Mesothelial cell of epicardium (in vitro differentiated cells): ENCODE data around the gene LHX4. TPM values are rescaled to one million over a fixed set of nuclear protein-coding genes. Genes with fewer than 3 reads are reported as not detected.

ENCODE experiments used
- DNase-seq, 2 experiments: peaks; one replicate each; pipeline ENCODE4 v3.0.0; 2021; ENCODE audit warnings: low spot score in 2 of 2; ENCODE audit not compliant: unreplicated experiment in 2 of 2
- H3K27ac Mint-ChIP-seq: 2 replicates; pipeline ENCODE4 v1.8.0; 2021; ENCODE audit warnings: mixed read lengths
- H3K27me3 Mint-ChIP-seq: 2 replicates; pipeline ENCODE4 v1.8.0; 2021; ENCODE audit warnings: low read depth, mixed read lengths
- H3K36me3 Mint-ChIP-seq: 2 replicates; pipeline ENCODE4 v1.8.0; 2021; ENCODE audit warnings: mixed read lengths
- H3K4me1 Mint-ChIP-seq: 2 replicates; pipeline ENCODE4 v1.8.0; 2021; ENCODE audit warnings: mixed read lengths
- H3K4me3 Mint-ChIP-seq: 2 replicates; pipeline ENCODE4 v1.8.0; 2021; ENCODE audit warnings: mild to moderate bottlenecking, moderate library complexity, mixed read lengths
- H3K9me3 Mint-ChIP-seq: 2 replicates; pipeline ENCODE4 v1.8.0; 2021; ENCODE audit warnings: mixed read lengths
- total RNA-seq: library from RNA; stranded (reverse); gene quantifications from 3 replicates; pipeline ENCODE4 v1.2.1, GENCODE V29; 2021
- TF ChIP-seq, protein P1 (sequence below): fragments of 200-600 bp; sonication (generic); IDR thresholded peaks from one replicate; pipeline ENCODE4 v1.5.0; 2021; ENCODE audit warnings: antibody characterized with exemption; ENCODE audit not compliant: unreplicated experiment

The LHX4 gene
- total RNA-seq, 1 donor from 2014 or later, result 0.54 TPM

DNA sequence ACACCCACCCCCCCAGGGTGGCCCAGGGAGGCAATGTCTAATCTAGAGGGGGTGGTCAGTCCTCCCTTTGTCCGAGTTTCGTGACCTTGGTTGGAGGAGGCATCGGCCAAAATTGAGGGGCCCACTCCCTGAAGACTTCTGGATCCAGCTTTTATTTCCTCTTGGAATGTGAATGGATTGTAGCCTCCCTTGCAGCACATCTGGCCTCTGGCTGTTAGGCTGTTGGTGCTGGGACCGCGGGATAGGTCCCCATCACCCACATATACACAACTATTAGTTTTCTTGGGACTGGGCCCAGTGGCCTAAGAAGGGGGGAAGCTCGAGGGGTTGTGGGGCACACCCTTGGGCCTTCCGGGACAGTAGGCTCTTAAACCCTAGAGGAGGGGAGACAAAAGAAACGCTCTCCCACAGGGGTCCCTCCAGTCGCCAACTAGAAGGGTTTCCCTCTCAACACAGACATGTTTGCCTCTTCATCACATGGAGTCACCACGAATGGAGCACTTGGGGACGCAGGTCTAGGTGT, 2.5 kb downstream of the LHX4 start:
- Mint-ChIP-seq H3K36me3 (no peaks in the 10 kb centered on the region), H3K27me3 (peaks cover 91% of the 10 kb centered on the region), H3K4me3 (no peak overlapping the region), H3K27ac (no peak overlapping the region), H3K9me3 (no peaks in the 10 kb centered on the region), H3K4me1 (peaks cover 19% of the 10 kb centered on the region)
- TF ChIP-seq, protein P1, sequence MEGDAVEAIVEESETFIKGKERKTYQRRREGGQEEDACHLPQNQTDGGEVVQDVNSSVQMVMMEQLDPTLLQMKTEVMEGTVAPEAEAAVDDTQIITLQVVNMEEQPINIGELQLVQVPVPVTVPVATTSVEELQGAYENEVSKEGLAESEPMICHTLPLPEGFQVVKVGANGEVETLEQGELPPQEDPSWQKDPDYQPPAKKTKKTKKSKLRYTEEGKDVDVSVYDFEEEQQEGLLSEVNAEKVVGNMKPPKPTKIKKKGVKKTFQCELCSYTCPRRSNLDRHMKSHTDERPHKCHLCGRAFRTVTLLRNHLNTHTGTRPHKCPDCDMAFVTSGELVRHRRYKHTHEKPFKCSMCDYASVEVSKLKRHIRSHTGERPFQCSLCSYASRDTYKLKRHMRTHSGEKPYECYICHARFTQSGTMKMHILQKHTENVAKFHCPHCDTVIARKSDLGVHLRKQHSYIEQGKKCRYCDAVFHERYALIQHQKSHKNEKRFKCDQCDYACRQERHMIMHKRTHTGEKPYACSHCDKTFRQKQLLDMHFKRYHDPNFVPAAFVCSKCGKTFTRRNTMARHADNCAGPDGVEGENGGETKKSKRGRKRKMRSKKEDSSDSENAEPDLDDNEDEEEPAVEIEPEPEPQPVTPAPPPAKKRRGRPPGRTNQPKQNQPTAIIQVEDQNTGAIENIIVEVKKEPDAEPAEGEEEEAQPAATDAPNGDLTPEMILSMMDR, result no peak
- DNase-seq, result no peak

DNA sequence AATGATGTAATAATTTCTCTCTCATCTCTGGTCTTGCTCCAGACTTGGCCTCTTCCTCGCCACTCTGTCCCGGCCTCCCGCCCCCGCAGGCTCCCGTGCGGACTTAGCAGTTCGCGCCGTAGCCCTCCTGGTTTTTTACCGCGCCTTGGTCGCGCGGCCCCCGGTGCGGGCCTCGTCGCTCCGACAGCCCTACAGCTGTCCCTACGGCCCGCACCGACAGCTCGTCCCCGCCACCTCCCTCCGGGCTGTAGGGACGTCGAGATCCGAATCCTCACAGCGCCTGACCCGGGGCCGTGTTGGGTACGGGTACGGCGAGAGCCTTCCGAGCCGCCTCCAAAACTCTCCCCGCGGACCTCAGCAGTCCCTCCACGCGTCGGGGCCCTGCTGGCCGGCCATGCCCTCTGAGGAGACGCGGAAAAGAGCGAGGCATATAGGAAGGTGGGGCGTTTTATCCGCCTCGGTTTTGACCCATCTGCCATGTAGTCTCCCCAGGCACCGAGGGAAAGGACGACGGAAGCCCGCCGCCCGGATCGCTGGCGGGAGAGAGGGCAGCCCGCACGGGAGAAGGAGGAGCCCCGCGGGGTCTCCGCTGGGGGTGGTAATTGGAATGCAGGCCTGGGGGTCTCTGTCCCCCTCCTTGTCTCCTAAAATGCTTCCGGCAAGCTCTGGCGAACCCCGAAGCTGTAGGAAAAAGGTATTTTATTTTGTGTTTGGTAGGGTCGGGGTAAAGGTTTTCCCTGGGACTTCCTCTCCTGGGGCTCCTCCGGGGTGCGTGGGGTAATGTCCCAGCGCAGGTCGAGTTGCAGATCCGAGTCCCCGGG, 3.3 kb downstream of the LHX4 start:
- TF ChIP-seq, protein P1, result no peak
- Mint-ChIP-seq H3K9me3 (no peaks in the 10 kb centered on the region), H3K4me1 (peaks cover 19% of the 10 kb centered on the region), H3K36me3 (no peaks in the 10 kb centered on the region), H3K4me3 (no peak overlapping the region), H3K27me3 (peaks cover 91% of the 10 kb centered on the region), H3K27ac (no peak overlapping the region)
- no peak for DNase-seq

DNA sequence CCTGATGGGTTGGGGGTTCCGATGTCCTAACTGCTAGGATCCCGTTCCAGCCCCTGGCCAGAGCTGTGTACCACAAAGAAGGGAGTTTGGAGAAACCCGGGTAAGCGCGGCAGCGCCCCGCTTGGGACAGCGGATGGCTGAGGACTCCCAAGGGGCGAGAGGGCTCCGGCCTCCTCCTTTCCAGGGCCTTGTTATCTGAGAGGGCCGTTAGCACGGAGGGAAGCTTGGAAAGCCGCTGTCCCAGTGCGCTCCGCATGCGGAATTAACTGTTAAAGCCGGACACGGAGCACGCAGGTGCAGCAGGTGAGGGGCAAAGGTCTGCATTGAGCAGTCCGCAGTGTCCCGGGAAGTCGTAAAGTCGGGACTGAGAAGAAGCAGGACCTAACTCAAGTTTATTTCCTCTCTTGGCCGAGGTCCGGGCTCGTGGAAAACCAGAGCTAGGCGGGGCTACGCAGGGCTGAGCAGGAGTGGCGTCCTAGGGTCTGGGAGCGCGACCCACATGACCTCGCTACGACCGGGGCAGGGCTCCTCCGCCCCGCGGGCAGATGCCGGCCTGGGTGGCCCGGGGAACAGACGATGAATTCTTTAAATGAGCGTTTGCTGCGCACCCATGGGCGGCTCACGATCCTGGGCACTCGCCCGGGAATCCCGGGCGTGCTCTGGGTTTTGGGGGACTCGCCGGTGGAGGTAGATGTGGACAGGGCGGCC, 4.5 kb downstream of the LHX4 start:
- no peaks in the 10 kb centered on the region for H3K36me3 Mint-ChIP-seq
- DNase-seq, result no peak
- peaks cover 17% of the 10 kb centered on the region for H3K4me1 Mint-ChIP-seq
- no peaks in the 10 kb centered on the region for H3K9me3 Mint-ChIP-seq
- TF ChIP-seq, protein P1, result no peak
- no peak overlapping the region for H3K4me3 Mint-ChIP-seq
- H3K27me3 Mint-ChIP-seq, result peaks cover 92% of the 10 kb centered on the region
- H3K27ac Mint-ChIP-seq, result no peak overlapping the region

DNA sequence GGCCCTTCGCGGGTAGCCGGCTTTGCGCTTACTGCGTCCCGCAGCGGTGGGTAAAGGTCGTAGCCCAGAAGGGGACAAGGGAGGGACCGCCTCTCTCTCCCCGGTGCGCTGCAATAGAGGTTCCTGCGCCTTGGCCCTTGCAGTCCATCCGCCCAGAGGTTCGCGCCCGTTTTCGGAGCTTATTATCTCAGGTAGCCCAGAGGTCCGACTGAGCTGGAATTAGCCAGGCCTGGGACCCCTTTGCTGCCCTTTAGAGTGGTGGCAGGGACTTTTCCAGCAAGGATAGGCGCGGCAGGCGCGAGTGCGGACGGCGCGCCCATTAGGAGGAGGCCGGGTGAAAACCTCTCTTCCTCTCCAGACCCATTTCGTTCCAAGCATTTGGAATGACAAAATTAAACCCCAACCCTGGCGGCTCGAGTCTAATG, 5.0 kb downstream of the LHX4 start:
- Mint-ChIP-seq H3K27me3 (peaks cover 97% of the 10 kb centered on the region), H3K4me3 (no peak overlapping the region), H3K27ac (no peak overlapping the region), H3K4me1 (peaks cover 17% of the 10 kb centered on the region), H3K9me3 (no peaks in the 10 kb centered on the region), H3K36me3 (no peaks in the 10 kb centered on the region)
- no peak for DNase-seq
- TF ChIP-seq, protein P1, result no peak

DNA sequence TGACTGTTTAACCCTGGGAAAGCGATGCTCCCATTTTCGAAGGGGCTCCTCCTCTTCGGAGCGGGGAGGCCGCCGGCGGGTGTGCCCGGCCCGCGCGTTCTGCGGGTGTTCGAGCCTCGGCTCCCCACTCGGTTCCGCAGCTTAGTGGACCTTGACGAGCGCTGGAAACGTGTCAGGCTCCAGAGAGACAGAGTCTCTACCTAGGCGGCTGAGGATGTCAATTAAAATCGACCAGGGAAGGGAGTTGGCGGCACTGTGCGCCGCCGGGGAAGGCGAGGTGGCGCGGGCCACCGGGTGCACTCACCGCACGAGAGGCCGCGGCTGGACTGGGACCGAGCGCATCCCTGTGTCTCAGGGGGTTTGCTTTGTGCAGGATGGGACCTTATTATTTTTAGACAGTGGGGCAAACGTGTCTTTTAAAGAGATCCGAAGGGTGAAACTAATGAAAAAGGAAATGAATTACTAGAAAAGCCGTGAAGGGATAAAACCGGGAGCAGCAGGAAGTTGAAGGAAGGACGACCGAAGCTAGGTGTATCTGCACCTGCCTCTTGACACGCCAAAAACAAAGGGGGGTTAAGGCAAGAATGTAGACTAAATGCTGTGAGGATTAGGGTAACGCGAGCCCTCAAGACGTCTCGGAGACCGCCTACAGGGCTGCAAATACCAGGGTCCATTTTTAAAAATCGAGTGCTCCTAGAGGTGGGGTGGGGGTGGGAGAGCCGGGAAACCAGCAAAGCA, 5.6 kb downstream of the LHX4 start:
- TF ChIP-seq, protein P1, result no peak
- H3K36me3 Mint-ChIP-seq, result no peaks in the 10 kb centered on the region
- no peaks in the 10 kb centered on the region for H3K9me3 Mint-ChIP-seq
- H3K27me3 Mint-ChIP-seq, result peaks cover 98% of the 10 kb centered on the region
- H3K4me1 Mint-ChIP-seq, result peaks cover 17% of the 10 kb centered on the region
- no peak overlapping the region for H3K27ac Mint-ChIP-seq
- no peak for DNase-seq
- no peak overlapping the region for H3K4me3 Mint-ChIP-seq
